HG03432 (cell line): ENCODE measurements around the gene NCOA6.
"Not testable (repeated sequence)": the region's sequence is repeated elsewhere in the genome, so short reads cannot be mapped to it uniquely, and the experiment has no call there.

ENCODE experiments used
- ATAC-seq: cut with Tn5 transposase; IDR thresholded peaks from one replicate; pipeline ENCODE4 v1.9.1; 2021; ENCODE audit warnings: mild to moderate bottlenecking, moderate library complexity; ENCODE audit not compliant: unreplicated experiment

Gene NCOA6

GRCh38 chr20:34722560-34722959 lies 102.9 kb downstream of the NCOA6 start:
- ATAC-seq = not testable (repeated sequence)

DNA sequence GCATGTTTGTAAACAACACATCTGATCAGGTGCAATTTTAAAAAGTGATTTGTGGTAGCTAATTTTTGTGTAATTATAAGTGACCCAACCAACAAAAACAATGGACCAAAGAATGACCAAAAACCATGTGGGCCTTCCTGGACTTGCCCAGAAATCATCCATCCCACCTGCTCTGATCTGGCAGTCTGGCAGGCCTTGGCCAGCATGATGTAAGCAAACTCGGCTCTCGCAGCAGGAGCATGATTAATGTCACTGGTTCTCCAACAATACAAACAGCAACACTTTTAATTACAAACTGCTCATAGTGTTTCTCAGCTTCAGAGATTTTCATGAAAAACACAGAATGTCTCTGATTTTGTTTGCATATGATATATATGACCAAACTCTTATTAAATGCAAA lies 105.2 kb downstream of the NCOA6 start:
- ATAC-seq = no peak

- ATAC-seq = peak; percentile 91
Observed at GRCh38 chr20:34719242-34720017, 106.0 kb downstream of the NCOA6 start.

DNA sequence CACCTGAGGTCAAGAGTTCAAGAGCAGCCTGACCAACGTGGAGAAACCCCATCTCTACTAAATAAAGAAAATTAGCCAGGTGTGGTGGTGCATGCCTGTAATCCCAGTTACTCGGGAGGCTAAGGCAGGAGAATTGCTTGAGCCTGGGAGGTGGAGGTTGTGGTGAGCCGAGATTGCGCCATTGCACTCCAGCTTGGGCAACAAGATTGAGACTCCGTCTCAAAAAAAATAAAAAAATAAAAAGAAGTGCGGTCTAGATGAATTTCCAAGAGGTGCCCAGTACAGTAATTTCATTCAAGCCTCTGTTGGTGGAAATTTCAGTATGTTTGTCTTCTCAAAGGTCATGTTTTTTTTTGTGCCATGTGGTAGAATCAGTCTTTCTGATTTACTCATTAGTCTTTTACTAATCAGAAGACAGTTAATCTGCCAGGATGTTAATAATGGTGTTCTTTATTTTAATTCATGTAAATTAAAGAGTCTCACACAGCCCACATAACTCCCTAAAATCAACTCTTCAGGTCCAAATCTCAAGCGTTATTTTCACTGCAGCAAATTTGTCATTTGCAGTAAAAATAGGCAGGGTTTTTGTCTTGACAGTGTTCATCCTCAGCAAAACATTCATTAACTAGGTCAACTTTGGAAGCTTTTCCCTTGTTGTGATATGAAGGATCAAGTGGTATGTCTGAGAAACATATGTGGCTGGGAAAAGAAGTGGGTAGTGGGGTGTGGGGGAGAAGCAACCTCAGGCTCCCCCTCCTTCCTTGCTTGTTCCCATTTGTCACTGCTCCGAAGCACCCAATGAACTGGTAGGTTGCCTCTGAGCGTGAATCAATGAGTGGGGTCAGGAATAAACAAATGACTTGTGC lies 108.0 kb downstream of the NCOA6 start:
- no peak for ATAC-seq

DNA sequence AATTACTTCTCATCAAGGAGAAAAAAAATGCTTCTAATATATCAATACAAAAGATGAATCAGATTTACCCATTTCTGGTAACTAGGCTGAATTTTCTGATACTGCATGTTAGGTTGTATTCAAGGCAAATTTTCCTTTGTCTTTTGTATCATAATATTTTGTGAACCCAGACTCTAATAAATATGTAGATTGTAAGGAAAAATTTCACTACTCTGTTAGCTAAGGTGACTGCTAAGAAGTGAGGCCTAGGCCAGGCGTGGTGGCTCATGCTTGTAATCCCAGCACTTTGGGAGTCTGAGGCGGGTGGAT lies 108.6 kb downstream of the NCOA6 start:
- ATAC-seq = no peak

DNA sequence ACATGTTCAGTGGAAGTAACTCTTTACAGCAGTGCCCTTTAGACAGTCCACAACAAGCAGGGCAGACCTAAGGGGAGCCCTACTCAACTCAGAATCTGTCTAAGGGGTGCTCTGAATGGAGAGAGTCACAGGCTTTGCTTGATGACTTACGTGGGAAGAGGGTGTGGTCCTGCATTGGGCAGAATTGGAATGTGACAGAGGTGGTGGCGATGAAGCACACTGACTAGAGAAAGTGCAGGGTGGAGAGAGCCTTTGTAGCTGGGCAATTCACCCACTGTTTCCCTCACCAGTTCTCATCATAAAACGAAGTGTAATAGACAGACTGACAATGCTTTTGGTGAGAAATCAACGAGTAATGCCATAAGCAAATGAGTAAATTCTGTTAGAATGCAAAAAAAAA lies 110.1 kb downstream of the NCOA6 start:
- ATAC-seq = no peak

DNA sequence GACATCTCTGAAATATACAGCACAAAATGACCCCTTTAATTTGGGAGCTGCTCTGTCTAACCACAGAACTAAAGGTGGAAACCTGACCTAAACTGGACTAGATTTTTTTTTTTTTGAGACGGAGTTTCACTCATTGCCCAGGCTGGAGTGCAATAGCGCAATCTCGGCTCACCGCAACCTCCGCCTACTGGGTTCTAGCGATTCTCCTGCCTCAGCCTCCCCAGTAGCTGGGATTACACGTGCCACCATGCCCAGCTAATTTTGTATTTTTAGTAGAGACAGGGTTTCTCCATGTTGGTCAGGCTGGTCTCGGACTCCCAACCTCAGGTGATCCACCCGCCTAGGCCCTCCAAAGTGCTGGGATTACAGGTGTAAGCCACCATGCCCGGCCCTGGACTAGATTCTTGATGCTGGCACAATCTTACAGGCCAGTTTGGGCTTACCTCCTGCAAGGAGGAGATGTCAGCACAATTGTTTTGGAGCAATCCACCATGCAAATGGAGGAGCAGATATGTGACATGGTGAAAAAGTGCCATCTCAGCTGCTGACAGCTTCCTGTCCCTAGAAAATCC lies 111.4 kb downstream of the NCOA6 start:
- not testable (repeated sequence) for ATAC-seq

DNA sequence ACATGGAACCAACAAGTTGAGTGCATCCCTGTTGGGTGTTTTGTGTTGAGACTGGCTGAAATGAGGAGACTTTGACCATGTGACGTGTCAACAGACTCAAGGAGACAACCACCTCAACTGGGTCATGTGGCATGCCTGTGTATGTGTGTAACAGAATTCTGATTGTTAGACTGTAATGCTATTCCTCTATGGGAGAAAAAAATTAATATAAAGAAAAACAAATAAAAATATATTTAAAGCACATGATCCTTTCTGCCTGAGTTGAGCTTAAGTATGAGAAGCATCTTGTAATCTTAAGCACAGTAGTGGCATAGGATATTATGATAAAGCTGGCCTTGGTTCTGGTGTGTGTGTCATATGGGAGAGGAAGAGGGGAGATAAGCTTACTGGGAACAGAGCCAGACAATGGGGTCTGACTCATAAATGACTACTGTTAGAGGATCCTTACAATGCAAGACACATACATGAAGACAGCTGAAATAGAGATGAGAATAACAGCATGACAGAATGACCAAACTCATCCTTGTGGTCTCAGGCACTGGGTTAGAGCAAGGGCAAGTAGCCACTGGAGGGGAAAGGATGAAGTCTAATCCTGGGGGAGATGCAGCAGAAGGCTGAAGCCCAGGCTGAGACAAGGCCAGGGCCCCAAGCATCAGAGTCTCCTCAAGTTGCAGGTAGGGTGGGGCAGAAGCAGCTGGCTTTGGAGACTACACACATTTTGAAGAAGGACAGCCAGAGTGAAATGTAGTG lies 112.1 kb downstream of the NCOA6 start:
- ATAC-seq = no peak

GRCh38 chr20:34712525-34713192 lies 112.8 kb downstream of the NCOA6 start:
- no peak for ATAC-seq

DNA sequence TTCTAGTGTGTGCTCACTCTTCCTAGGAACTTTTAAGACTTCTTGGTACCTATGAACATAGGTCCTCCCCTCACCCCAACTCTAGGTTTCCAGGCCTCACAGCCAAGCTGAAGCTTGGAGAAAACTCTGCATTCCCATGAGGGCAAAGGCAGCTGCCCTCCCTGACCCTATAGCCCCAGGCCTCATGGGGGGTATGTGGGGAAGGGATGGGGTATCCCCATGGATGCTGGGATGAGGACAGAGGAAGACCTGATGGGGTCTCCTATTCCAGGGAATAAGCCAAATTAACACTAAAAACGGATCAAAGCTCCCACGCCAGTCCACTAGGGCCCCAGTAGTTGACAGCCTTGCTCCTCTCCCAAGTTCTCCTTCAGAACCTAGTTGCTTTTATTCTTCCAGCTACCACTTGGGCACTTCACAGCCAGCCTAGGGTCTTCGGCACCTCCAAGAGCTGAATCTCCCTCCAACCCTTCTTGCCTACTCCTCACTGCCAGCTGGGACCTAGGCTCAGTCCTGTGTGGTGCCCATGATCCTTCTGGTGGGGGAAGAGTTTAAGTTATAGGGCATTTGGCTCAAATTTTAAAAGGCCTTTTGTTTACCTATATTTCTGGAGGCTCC lies 113.5 kb downstream of the NCOA6 start:
- no peak for ATAC-seq

DNA sequence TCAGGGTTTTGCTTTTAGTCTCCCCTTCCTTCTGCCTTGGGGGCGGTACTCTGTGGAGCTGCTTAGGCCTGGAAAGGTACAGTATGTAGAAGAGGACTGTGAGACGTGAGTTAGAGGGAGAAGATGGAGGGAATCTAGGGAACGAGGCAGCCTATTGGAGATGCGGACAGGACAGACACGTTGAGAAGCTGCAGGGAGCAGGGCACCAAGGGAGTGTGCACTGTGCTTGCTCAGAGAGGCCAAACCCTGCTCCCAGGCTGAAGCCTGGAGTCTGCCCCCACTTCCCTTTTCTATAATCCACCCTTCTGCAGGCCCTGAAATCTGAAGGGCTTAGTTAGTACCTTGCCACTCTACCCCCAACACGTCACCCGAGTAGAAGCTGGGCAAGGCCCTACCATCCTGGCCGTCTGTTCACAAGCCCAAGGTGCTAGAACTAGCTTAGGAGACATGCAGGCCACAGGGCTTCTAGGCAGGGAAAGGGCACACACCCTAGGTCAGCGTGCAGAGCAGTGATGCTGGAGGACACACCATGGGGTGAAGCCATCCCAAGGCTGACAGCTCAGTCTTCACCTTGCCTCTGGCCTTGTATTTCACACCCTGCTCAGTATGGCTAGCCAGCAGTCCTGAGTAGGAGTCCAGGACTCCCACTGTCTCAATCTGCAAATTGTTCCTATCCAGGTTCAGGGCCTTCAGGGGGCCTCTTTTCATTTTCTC lies 114.4 kb downstream of the NCOA6 start:
- no peak for ATAC-seq

- ATAC-seq = no peak
Observed at GRCh38 chr20:34710568-34710839, 114.9 kb downstream of the NCOA6 start.

DNA sequence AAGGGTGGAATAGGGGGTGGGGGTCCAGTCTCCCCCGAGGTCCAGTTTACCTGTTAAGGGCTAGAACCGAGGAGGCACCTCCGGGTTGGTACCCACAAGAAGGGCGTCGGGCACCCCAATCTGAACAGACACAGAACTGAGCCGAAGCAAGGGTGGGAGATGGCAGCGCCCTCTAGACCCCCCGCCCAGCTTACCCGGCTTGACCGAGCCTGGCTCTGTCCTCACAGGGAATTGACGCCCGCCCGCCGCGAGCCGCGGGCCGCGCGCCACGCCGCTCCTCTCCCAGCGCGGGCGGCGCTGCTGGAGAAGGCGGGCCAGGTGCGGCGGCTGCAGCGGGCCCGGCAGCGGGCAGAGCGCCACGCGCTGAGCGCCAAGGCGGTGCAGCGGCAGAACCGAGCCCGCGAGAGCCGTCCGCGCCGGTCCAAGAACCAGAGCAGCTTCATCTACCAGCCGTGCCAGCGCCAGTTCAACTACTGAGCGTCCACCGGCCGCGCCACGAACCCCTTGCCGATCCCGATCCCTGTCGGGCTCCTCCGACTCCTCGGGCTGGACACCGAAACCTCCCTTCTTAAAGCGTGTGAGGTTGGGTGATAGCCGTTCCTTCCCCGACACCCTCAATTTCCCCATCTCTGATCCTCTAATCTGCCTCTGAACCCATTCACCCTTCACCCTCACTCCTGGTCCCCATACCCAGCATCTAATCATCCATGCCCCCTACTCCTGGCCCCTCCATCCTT lies 115.5 kb downstream of the NCOA6 start:
- peak; percentile 42 for ATAC-seq

DNA sequence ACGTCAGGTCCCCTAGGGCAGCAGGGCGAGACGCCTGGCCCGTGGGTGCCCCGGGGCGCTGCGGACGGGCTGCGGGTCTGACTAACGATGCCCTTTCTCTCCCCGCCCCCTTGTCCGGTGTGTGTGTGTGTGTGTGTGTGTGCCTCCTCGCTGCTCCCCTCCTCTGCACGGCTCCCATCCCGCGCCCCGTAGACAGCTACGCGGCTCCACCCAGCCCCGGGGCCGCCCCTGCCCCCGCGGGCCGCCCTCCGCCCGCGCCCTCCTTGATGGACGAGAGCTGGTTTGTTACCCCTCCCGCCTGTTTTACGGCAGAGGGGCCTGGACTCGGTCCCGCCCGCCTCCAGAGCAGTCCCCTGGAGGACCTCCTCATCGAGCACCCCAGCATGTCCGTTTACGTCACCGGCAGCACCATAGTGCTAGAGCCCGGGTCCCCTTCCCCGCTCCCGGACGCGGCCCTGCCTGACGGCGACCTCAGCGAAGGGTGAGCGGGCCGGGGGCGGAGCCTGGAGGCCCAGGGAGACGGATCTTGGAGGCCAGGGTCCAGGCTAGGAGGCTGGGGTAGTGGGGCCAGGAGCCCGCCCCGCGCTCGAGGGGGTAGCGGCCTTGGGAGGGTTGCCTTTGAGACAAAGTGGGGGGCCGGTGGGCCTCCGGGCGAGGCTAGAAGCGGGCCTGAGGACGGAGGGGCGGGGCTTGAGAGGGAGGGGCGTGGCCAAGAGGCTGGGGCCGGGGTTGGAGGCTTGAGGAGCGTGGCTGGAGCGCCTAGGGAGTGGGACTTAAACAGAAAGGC lies 116.2 kb downstream of the NCOA6 start:
- peak; percentile 48 for ATAC-seq

GRCh38 chr20:34708621-34709043 lies 116.8 kb downstream of the NCOA6 start:
- ATAC-seq = peak; percentile 9

- ATAC-seq = no peak
Observed at GRCh38 chr20:34706912-34707784, 118.3 kb downstream of the NCOA6 start.

- ATAC-seq = no peak
Observed at GRCh38 chr20:34706302-34706875, 119.1 kb downstream of the NCOA6 start.
